Heart left ventricle (tissue), 16 donors: ENCODE measurements around the gene NCAPG. TPM values are rescaled to one million over a fixed set of nuclear protein-coding genes. Genes with fewer than 3 reads are reported as not detected.

ENCODE experiments used
- ATAC-seq, 4 donors: fragments of 200-7000 bp; cut with Tn5 transposase; one replicate each; pipeline ENCODE4 v1.9.1; 2020 to 2022; ENCODE audit warnings: moderate library complexity in 4 of 4, mild to moderate bottlenecking in 3 of 4, moderate number of reproducible peaks in 1 of 4
- DNase-seq, 5 donors: peaks; one replicate each; pipeline ENCODE4 v3.0.0-alpha.2; 2020
- H3K27ac ChIP-seq, 12 donors: fragments of 200-600 bp; sonication (generic) in 4 of 12; one replicate each; pipeline versions ENCODE4 v1.5.0 to v1.8.0; 2016 to 2022; ENCODE audit warnings: mild to moderate bottlenecking in 2 of 12
- H3K27me3 ChIP-seq, 9 donors: fragments of 200-600 bp; sonication (generic) in 2 of 9; one replicate each; pipeline versions ENCODE4 v1.5.1 to v1.8.0; 2016 to 2022; ENCODE audit warnings: mild to moderate bottlenecking in 3 of 9
- H3K36me3 ChIP-seq, 9 donors: fragments of 200-600 bp; sonication (generic) in 2 of 9; one replicate each; pipeline versions ENCODE4 v1.5.0 to v1.8.0; 2018 to 2022; ENCODE audit warnings: mild to moderate bottlenecking in 2 of 9
- H3K4me1 ChIP-seq, 12 donors: fragments of 200-600 bp; sonication (generic) in 4 of 12; one replicate each; pipeline versions ENCODE4 v1.5.0 to v1.8.0; 2016 to 2022; ENCODE audit warnings: mild to moderate bottlenecking in 3 of 12
- H3K4me3 ChIP-seq, 12 donors: fragments of 200-600 bp; sonication (generic) in 4 of 12; one replicate each; pipeline versions ENCODE4 v1.5.0 to v1.8.0; 2017 to 2022; ENCODE audit warnings: mild to moderate bottlenecking in 9 of 12, moderate library complexity in 4 of 12
- H3K9me3 ChIP-seq, 12 donors: fragments of 200-600 bp; sonication (generic) in 4 of 12; one replicate each; pipeline versions ENCODE4 v1.5.0 to v1.8.0; 2016 to 2022; ENCODE audit warnings: mild to moderate bottlenecking in 1 of 12
- CTCF ChIP-seq, 12 donors: fragments of 200-600 bp; sonication (generic) in 4 of 12; IDR thresholded peaks; one replicate each; pipeline versions ENCODE4 v1.5.0 to v1.8.0; 2018 to 2022; ENCODE audit warnings: antibody characterized with exemption in 12 of 12, mild to moderate bottlenecking in 5 of 12
- POLR2A ChIP-seq, 2 donors: fragments of 450-650 bp; IDR thresholded peaks; one replicate each; pipeline ENCODE4 v1.6.1; 2017; ENCODE audit warnings: antibody characterized with exemption in 2 of 2, mild to moderate bottlenecking in 2 of 2, moderate library complexity in 2 of 2
- WGBS, 4 donors: extraction: QIAGEN DNeasy Blood & Tissue Kit in 2 of 4; methylation state at CpG; one replicate each; pipeline versions ENCODE4 v1.1.5 to v1.1.7; 2013 to 2018; 5-methylcytosine and 5-hydroxymethylcytosine counted together
- intact Hi-C, 10 donors: fragments of 100-400 bp; cut with DNase I; formaldehyde crosslinking; loops; one replicate each; pipeline versions ENCODE4 v1.11.1 to v1.14.2; 2022
- polyA plus RNA-seq, 2 donors: library from polyadenylated mRNA; stranded (reverse); fragments of 200-250 nt; gene quantifications; one replicate each; pipeline ENCODE4 v1.2.3, GENCODE V29; 2013
- total RNA-seq, 9 donors: library from RNA; depleted of rRNA in 2 of 9; stranded (reverse); fragments of >200 nt in 2 of 9; fragmentation: NEBNext Ultra II Directional in 3 of 9; extraction: Animal tissue kit (Norgen Biotek cat#: 25700) in 3 of 9; gene quantifications; one replicate each; pipeline versions ENCODE4 v1.1.0 to v1.2.4, GENCODE V29; 2016 to 2023
- donor health status: ischemic (EF 13 %, LVEDD 7.1; RV severe dilation, severe dysfunction).
- donor health status: healthy with polysubstance abuse.
- donor health status: DM: no; HTN: yes; CAD: no.
- donor health status: DM: no; HTN: no; CAD: no.
- donor health status: ischemic (EF 25% LVEDD 6.9; RV normal size, moderate dysfunction).
- donor health status: ischemic (EF 25% LVEDD 5.7; RV mildly dilated, moderate dysfunction).
- donor health status: healthy.
- donor health status: DM: yes; HTN: yes; CAD: no.
- donor health status: ischemic (EF 35%, LVEDD 5.7; RV mildly dilated, moderate dysfunction).
- donor health status: nonischemic (EF 11% LVEDD 7.7; RV severe dilation, severe dysfunction).
- donor health status: DM: yes; HTN: yes; CAD: no.
- donor health status: PGD.
- donor health status: ischemic (EF 29% LVEDD 5.4; RV normal size, mild dysfunction).
- donor health status: nonischemic (EF 23%, LVEDD 6.1; RV moderate dilation, normal function).

Gene NCAPG
- total and polyA plus RNA-seq, 11 donors = 0.08 to 5.4 (median 0.60) TPM; not detected in 1

DNA sequence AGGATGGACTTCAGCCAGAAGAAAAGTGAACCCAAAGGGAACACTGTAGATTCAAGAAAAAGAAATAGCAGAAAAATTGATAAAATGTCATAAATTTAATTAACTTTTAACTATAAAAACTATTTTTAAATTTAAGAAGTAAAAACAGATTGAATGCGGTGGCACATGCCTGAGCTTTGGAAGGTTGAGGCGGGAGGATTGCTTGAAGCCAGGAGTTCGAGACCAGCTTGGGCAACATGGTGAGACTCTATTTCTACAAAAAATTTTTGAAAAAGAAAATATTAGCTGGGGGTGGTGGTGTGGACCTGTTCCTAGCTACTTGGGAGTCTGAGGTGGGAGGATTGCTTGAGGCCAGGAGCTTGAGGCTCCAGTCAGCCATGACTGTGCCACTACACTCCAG, 32.3 kb upstream of the NCAPG start:
- Histone ChIP-seq H3K4me1 (peaks cover 0 to 19% (median 9%) of the 10 kb centered on the region in 12 donors), H3K9me3 (no peaks in the 10 kb centered on the region), H3K27ac (no peak overlapping the region), H3K27me3 (peaks cover 0 to 36% (median 10%) of the 10 kb centered on the region in 9 donors), H3K4me3 (no peak overlapping the region), H3K36me3 (no peaks in the 10 kb centered on the region)
- intact Hi-C loops = no loop called here
- TF ChIP-seq POLR2A (IDR thresholded peaks at IDR 0.05) (no peak), CTCF (IDR thresholded peaks at IDR 0.05) (no peak)
- ATAC-seq = no peak
- WGBS, 4 donors = 77 to 98% (median 78%) methylated on average over 3 of the region's 3 CpGs
- no peak for DNase-seq

GRCh38 chr4:17780501-17781299, 30.1 kb upstream of the NCAPG start:
- peak overlapping the region; percentile 15 to 53 (median 45) for H3K4me3 ChIP-seq
- peaks cover 0 to 19% (median 9%) of the 10 kb centered on the region in 12 donors for H3K4me1 ChIP-seq
- WGBS, 4 donors = 9 to 26% (median 14%) methylated on average over 14 to 31 of the region's 31 CpGs
- DNase-seq = no peak
- peak in 1 of 4 donors; percentile 31 for ATAC-seq
- no peaks in the 10 kb centered on the region for H3K36me3 ChIP-seq
- intact Hi-C loops = loop anchor here in 1 of 10 donors (10.0 kb wide), 1 partner anchor 146 kb away; no protein-coding TSS in a partner anchor
- H3K9me3 ChIP-seq = no peaks in the 10 kb centered on the region
- H3K27ac ChIP-seq = no peak overlapping the region
- TF ChIP-seq CTCF (IDR thresholded peaks at IDR 0.05) = no peak
- TF ChIP-seq POLR2A (IDR thresholded peaks at IDR 0.05) = no peak
- peaks cover 0 to 36% (median 10%) of the 10 kb centered on the region in 9 donors for H3K27me3 ChIP-seq

DNA sequence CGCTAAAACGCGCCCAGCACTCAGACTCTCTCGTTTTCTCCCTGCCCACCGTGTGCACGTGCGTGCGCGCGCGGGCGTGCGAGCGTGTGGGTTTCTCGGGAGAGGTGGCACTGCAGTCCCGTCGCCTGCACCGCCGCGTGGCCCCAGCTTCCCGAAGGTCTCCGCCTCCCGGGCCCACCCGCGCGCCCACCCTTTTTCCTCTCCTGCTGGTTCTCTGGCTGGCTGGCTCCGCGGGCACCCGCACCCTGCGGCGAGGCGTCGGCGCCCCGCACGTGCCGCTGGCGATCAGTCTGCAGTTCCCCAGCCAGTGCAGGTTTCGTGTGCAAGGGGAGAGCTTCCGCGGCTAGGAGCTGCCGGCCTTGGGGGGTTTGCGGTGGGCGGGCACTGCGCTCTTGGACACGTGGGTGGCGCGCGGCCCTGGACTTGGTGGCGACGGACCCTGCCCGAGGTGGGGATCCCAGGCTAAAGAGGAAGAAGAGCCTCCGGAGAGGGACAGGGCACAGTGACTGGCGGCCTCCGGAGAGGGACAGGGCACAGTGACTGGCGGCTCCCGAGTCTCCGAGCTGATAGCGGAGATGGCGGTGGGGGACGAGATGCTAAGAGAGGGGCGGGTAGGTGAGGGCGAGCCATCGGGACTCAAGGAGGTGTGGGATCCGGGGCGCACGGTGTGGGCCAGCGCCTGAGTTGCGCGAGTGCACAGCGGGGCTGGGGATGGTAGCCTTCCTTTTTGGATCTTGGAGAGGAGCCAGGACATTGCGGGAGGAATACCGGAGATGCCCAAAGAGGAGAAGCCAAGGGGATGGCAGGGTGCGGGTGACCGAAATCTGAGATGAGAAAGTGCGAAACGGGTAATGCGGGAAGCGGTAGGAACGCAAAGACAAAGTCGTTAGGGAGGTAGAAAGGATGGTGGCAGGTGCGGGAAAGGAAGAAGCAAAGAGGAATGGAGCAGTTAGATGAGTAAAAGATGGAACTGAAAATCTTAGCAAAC, 29.2 kb upstream of the NCAPG start, which contains the start of gene FAM184B:
Gene FAM184B (minus strand): TSS at position 322 of the 988 bp plus-strand sequence. CDS start 322 bp downstream, outside the sequence.
- Histone ChIP-seq H3K27ac (no peak within 1 kb of the TSS), H3K4me3 (peak within 1 kb of the TSS; percentile 15 to 53 (median 45)), H3K9me3 (no peaks in the 10 kb centered on the region), H3K27me3 (peaks cover 0 to 36% (median 10%) of the 10 kb centered on the region in 9 donors), H3K4me1 (peaks cover 0 to 19% (median 9%) of the 10 kb centered on the region in 12 donors), H3K36me3 (no peaks in the 10 kb centered on the region)
- no peak for DNase-seq
- peak in 3 of 4 donors; percentile 20 to 46 (median 24) for ATAC-seq
- intact Hi-C loops = loop anchor here in 1 of 10 donors (10.0 kb wide), 1 partner anchor 147 kb away; no protein-coding TSS in a partner anchor
- 2 to 4% (median 3%) methylated on average over 60 to 82 of the region's 82 CpGs for WGBS, 4 donors
- no peak for TF ChIP-seq POLR2A (IDR thresholded peaks at IDR 0.05)
- no peak for TF ChIP-seq CTCF (IDR thresholded peaks at IDR 0.05)
